Subcutaneous abdominal adipose tissue (tissue), 5 donors: Measurements from ENCODE around the gene IL17F.
A peak's percentile ranks its signal among the peaks of the same experiment; 100 is the strongest.

ENCODE experiments used
- H3K27ac ChIP-seq: one replicate; pipeline ENCODE4 v1.7.0; 2013; ENCODE audit warnings: low read depth, mild to moderate bottlenecking, inconsistent platforms, low read length, moderate library complexity
- H3K27me3 ChIP-seq, 5 donors: one replicate each; pipeline ENCODE4 v1.7.0; 2013; ENCODE audit warnings: low read length in 5 of 5, inconsistent platforms in 1 of 5; ENCODE audit not compliant: control insufficient read depth in 5 of 5, insufficient read depth in 4 of 5
- H3K36me3 ChIP-seq, 5 donors: one replicate each; pipeline ENCODE4 v1.7.0; 2013; ENCODE audit warnings: low read length in 5 of 5; ENCODE audit not compliant: control insufficient read depth in 5 of 5, insufficient read depth in 5 of 5
- H3K4me1 ChIP-seq, 5 donors: one replicate each; pipeline ENCODE4 v1.7.0; 2013; ENCODE audit warnings: low read length in 5 of 5, mild to moderate bottlenecking in 3 of 5, moderate library complexity in 1 of 5; ENCODE audit not compliant: control insufficient read depth in 5 of 5, insufficient read depth in 5 of 5
- H3K4me3 ChIP-seq, 5 donors: one replicate each; pipeline ENCODE4 v1.7.0; 2013; ENCODE audit warnings: low read length in 5 of 5, low read depth in 1 of 5
- H3K9ac ChIP-seq, 5 donors: one replicate each; pipeline ENCODE4 v1.7.0; 2013; ENCODE audit warnings: low read length in 5 of 5, mild to moderate bottlenecking in 4 of 5, moderate library complexity in 3 of 5
- H3K9me3 ChIP-seq, 5 donors: one replicate each; pipeline ENCODE4 v1.7.0; 2013; ENCODE audit warnings: low read length in 5 of 5; ENCODE audit not compliant: control insufficient read depth in 5 of 5
- donor health status: healthy.
- donor health status: healthy.
- donor health status: healthy.
- donor health status: healthy.
- donor health status: healthy.

The IL17F gene

GRCh38 chr6:52276130-52276529, 31.8 kb upstream of the IL17F start:
- Histone ChIP-seq H3K27me3 (no peaks in the 10 kb centered on the region), H3K27ac (no peak overlapping the region), H3K4me1 (peaks cover 0 to 7% (median 0%) of the 10 kb centered on the region in 5 donors), H3K9ac (no peak overlapping the region), H3K4me3 (no peak overlapping the region), H3K9me3 (no peaks in the 10 kb centered on the region), H3K36me3 (peaks cover 47 to 91% (median 74%) of the 10 kb centered on the region in 5 donors)

GRCh38 chr6:52271852-52272460, 27.7 kb upstream of the IL17F start:
- peak overlapping the region; percentile 21 for H3K27ac ChIP-seq
- peaks cover 41 to 88% (median 72%) of the 10 kb centered on the region in 5 donors for H3K36me3 ChIP-seq

GRCh38 chr6:52263709-52264540, 19.6 kb upstream of the IL17F start:
- Histone ChIP-seq H3K27me3 (no peaks in the 10 kb centered on the region), H3K9me3 (no peaks in the 10 kb centered on the region), H3K27ac (no peak overlapping the region), H3K4me1 (no peaks in the 10 kb centered on the region), H3K36me3 (peaks cover 23 to 56% (median 49%) of the 10 kb centered on the region in 5 donors), H3K4me3 (no peak overlapping the region), H3K9ac (no peak overlapping the region)

More at GRCh38 chr6:52271852-52272460, 27.7 kb upstream of the IL17F start:
- Histone ChIP-seq H3K9me3 (no peaks in the 10 kb centered on the region), H3K4me1 (peaks cover 0 to 7% (median 0%) of the 10 kb centered on the region in 5 donors), H3K4me3 (no peak overlapping the region), H3K27me3 (no peaks in the 10 kb centered on the region), H3K9ac (no peak overlapping the region)

GRCh38 chr6:52262620-52263344, 18.5 kb upstream of the IL17F start:
- no peak overlapping the region for H3K9ac ChIP-seq
- no peaks in the 10 kb centered on the region for H3K4me1 ChIP-seq
- H3K27ac ChIP-seq = no peak overlapping the region
- peaks cover 0 to 3% (median 0%) of the 10 kb centered on the region in 5 donors for H3K27me3 ChIP-seq
- no peaks in the 10 kb centered on the region for H3K9me3 ChIP-seq
- H3K36me3 ChIP-seq = peaks cover 14 to 45% (median 37%) of the 10 kb centered on the region in 5 donors
- H3K4me3 ChIP-seq = no peak overlapping the region

GRCh38 chr6:52261229-52261628, 16.9 kb upstream of the IL17F start:
- Histone ChIP-seq H3K4me1 (no peaks in the 10 kb centered on the region), H3K4me3 (no peak overlapping the region), H3K36me3 (peaks cover 8 to 31% (median 26%) of the 10 kb centered on the region in 5 donors), H3K27ac (no peak overlapping the region), H3K9me3 (no peaks in the 10 kb centered on the region), H3K27me3 (peaks cover 0 to 4% (median 0%) of the 10 kb centered on the region in 5 donors), H3K9ac (no peak overlapping the region)

GRCh38 chr6:52260634-52261033, 16.3 kb upstream of the IL17F start:
- no peaks in the 10 kb centered on the region for H3K9me3 ChIP-seq
- no peak overlapping the region for H3K9ac ChIP-seq
- H3K27ac ChIP-seq = no peak overlapping the region
- H3K4me1 ChIP-seq = no peaks in the 10 kb centered on the region
- H3K27me3 ChIP-seq = peaks cover 0 to 7% (median 2%) of the 10 kb centered on the region in 5 donors
- H3K36me3 ChIP-seq = peaks cover 2 to 25% (median 20%) of the 10 kb centered on the region in 5 donors
- H3K4me3 ChIP-seq = no peak overlapping the region

- H3K27ac ChIP-seq = no peak overlapping the region
- H3K9me3 ChIP-seq = no peaks in the 10 kb centered on the region
- no peaks in the 10 kb centered on the region for H3K36me3 ChIP-seq
- H3K9ac ChIP-seq = no peak overlapping the region
- peaks cover 5 to 12% (median 8%) of the 10 kb centered on the region in 5 donors for H3K27me3 ChIP-seq
- H3K4me1 ChIP-seq = no peaks in the 10 kb centered on the region
- no peak overlapping the region for H3K4me3 ChIP-seq
These were observed 11.1 kb upstream of the IL17F start for GRCh38 chr6:52255434-52255833.

- Histone ChIP-seq H3K27ac (no peak overlapping the region), H3K9ac (no peak overlapping the region), H3K36me3 (no peaks in the 10 kb centered on the region), H3K4me3 (no peak overlapping the region), H3K9me3 (no peaks in the 10 kb centered on the region), H3K27me3 (peaks cover 5 to 12% (median 8%) of the 10 kb centered on the region in 5 donors), H3K4me1 (no peaks in the 10 kb centered on the region)
These were observed 10.6 kb upstream of the IL17F start for GRCh38 chr6:52254731-52255378.

GRCh38 chr6:52253494-52253893, 9.2 kb upstream of the IL17F start:
- Histone ChIP-seq H3K4me1 (no peaks in the 10 kb centered on the region), H3K9ac (no peak overlapping the region), H3K36me3 (no peaks in the 10 kb centered on the region), H3K9me3 (no peaks in the 10 kb centered on the region), H3K27me3 (peaks cover 5 to 12% (median 8%) of the 10 kb centered on the region in 5 donors), H3K27ac (no peak overlapping the region), H3K4me3 (no peak overlapping the region)
